A673 (cell line): ENCODE data around the gene TOMM34. TPM values are rescaled to one million over a fixed set of nuclear protein-coding genes. Genes with fewer than 3 reads are reported as not detected.

Experiments used
- BruUV-seq: library from RNA; stranded (reverse); fragments of 400-500 nt; replicated peaks from 2 replicates; lab custom pipeline; 2021; lab: Mats Ljungman, UMichigan
- CTCF ChIA-PET: fragments of 300-600 bp; sonication (Branson Sonifier 250); formaldehyde crosslinking; loops from one replicate; lab custom pipeline; 2022; ENCODE audit warnings: antibody characterized with exemption; lab: Charles Lee
- POLR2A ChIA-PET: fragments of 300-600 bp; sonication (Branson Sonifier 250); formaldehyde crosslinking; loops from one replicate; lab custom pipeline; 2022; ENCODE audit warnings: antibody characterized with exemption; ENCODE audit not compliant: low non-redundant PET; lab: Charles Lee
- DNase-seq: peaks from one replicate; pipeline ENCODE4 v3.0.0-alpha.2; 2015; ENCODE audit warnings: low spot score
- H3K27ac ChIP-seq: fragments of 200-600 bp; sonication (generic); 2 replicates; pipeline ENCODE4 v1.5.1; 2016; ENCODE audit warnings: mixed run types, low read depth, mild to moderate bottlenecking, mixed read lengths, antibody characterized with exemption, low read length; ENCODE audit not compliant: poor library complexity, severe bottlenecking
- H3K27me3 ChIP-seq: fragments of 200-600 bp; sonication (generic); replicated peaks from 2 replicates; pipeline ENCODE4 v1.6.1; 2017; ENCODE audit warnings: mixed run types, low read depth, mild to moderate bottlenecking, mixed read lengths, antibody characterized with exemption, low read length; ENCODE audit not compliant: insufficient read depth, poor library complexity
- H3K36me3 ChIP-seq: fragments of 200-600 bp; sonication (generic); 2 replicates; pipeline ENCODE4 v1.6.1; 2016; ENCODE audit warnings: mixed run types, mild to moderate bottlenecking, mixed read lengths, antibody characterized with exemption, low read length; ENCODE audit not compliant: insufficient read depth, poor library complexity, severe bottlenecking
- H3K4me1 ChIP-seq: fragments of 200-600 bp; sonication (generic); 2 replicates; pipeline ENCODE4 v1.6.1; 2017; ENCODE audit warnings: mixed run types, mild to moderate bottlenecking, mixed read lengths, antibody characterized with exemption, low read length; ENCODE audit not compliant: insufficient read depth, poor library complexity, severe bottlenecking
- H3K4me3 ChIP-seq: fragments of 200-600 bp; sonication (generic); 2 replicates; pipeline ENCODE4 v1.5.1; 2016; ENCODE audit warnings: low read depth, mixed run types, mild to moderate bottlenecking, mixed read lengths, low read length; ENCODE audit not compliant: poor library complexity, severe bottlenecking
- H3K9me3 ChIP-seq: fragments of 200-600 bp; sonication (generic); 2 replicates; pipeline ENCODE4 v1.6.1; 2016; ENCODE audit warnings: mixed run types, low read depth, mild to moderate bottlenecking, mixed read lengths, antibody characterized with exemption, low read length; ENCODE audit not compliant: poor library complexity, severe bottlenecking
- EZH2 ChIP-seq: fragments of 200-600 bp; sonication (generic); IDR thresholded peaks from 2 replicates; pipeline ENCODE4 v1.6.1; 2017; ENCODE audit warnings: borderline replicate concordance, low read depth, mild to moderate bottlenecking, mixed read lengths, antibody characterized with exemption, low read length; ENCODE audit not compliant: poor library complexity, severe bottlenecking
- intact Hi-C: fragments of 100-400 bp; cut with micrococcal nuclease; formaldehyde crosslinking; loops from one replicate; pipeline ENCODE4 v1.10.0; 2022; ENCODE audit not compliant: unreplicated experiment
- total RNA-seq: library from RNA; stranded (reverse); gene quantifications from 2 replicates; pipeline ENCODE4 v1.2.3, GENCODE V29; 2021
- TF ChIP-seq, protein P1 (sequence below): fragments of 300-800, 200-600 bp; sonication (generic); conservative IDR thresholded peaks from 2 replicates; pipeline ENCODE4 v1.5.1; 2017; ENCODE audit warnings: low read depth, mild to moderate bottlenecking, antibody characterized with exemption, low read length, moderate library complexity, mixed read lengths

TOMM34 gene
- total RNA-seq, 1 experiment from 2014 or later: 53.5 TPM

- Histone ChIP-seq H3K4me3 (no peak overlapping the region), H3K9me3 (no peaks in the 10 kb centered on the region), H3K36me3 (peaks cover 22% of the 10 kb centered on the region), H3K4me1 (no peaks in the 10 kb centered on the region), H3K27me3 (no peaks in the 10 kb centered on the region), H3K27ac (no peak overlapping the region)
- TF ChIP-seq, protein P1, sequence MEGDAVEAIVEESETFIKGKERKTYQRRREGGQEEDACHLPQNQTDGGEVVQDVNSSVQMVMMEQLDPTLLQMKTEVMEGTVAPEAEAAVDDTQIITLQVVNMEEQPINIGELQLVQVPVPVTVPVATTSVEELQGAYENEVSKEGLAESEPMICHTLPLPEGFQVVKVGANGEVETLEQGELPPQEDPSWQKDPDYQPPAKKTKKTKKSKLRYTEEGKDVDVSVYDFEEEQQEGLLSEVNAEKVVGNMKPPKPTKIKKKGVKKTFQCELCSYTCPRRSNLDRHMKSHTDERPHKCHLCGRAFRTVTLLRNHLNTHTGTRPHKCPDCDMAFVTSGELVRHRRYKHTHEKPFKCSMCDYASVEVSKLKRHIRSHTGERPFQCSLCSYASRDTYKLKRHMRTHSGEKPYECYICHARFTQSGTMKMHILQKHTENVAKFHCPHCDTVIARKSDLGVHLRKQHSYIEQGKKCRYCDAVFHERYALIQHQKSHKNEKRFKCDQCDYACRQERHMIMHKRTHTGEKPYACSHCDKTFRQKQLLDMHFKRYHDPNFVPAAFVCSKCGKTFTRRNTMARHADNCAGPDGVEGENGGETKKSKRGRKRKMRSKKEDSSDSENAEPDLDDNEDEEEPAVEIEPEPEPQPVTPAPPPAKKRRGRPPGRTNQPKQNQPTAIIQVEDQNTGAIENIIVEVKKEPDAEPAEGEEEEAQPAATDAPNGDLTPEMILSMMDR: no peak
- no peak for TF ChIP-seq EZH2
- intact Hi-C loops: no loop called here
- no TSS peak for BruUV-seq
- no peak for DNase-seq
- CTCF ChIA-PET: interaction anchor here (0.5 kb wide), 1 partner anchor 192 kb away, joined by 3 read pairs; no protein-coding TSS in a partner anchor
- POLR2A ChIA-PET: interaction anchor here (0.6 kb wide), 1 partner anchor 604 kb away, joined by 8 read pairs; no protein-coding TSS in a partner anchor
Observed at GRCh38 chr20:44918761-44919160, 41.4 kb downstream of the TOMM34 start.

DNA sequence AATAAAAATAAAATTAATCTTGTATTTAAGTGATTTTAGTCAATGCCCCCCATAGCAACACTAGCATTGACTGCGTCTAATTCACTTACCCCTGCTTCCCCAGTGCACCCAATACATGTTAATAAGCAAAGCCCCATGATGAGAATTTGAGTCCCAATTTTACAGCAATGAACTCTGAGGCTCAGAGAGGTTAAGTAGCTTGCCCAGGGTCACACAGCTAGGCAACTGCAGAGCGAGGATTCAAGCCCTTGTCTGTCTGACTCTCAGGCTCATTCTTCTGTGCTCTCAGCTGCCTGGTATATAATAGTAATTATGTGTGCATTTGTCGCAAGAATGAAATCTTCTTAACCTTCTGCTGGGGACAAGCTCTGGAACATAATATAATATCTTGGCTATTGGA, 41.9 kb downstream of the TOMM34 start:
- intact Hi-C loops: no loop called here
- no peak overlapping the region for H3K27ac ChIP-seq
- no peaks in the 10 kb centered on the region for H3K4me1 ChIP-seq
- no peaks in the 10 kb centered on the region for H3K27me3 ChIP-seq
- ChIA-PET CTCF (interaction anchor here (0.5 kb wide), 1 partner anchor 193 kb away, joined by 3 read pairs; no protein-coding TSS in a partner anchor), POLR2A (no interaction called here)
- no peak overlapping the region for H3K4me3 ChIP-seq
- BruUV-seq: no TSS peak
- no peaks in the 10 kb centered on the region for H3K9me3 ChIP-seq
- peaks cover 22% of the 10 kb centered on the region for H3K36me3 ChIP-seq
- TF ChIP-seq, protein P1: no peak
- no peak for TF ChIP-seq EZH2
- DNase-seq: no peak

DNA sequence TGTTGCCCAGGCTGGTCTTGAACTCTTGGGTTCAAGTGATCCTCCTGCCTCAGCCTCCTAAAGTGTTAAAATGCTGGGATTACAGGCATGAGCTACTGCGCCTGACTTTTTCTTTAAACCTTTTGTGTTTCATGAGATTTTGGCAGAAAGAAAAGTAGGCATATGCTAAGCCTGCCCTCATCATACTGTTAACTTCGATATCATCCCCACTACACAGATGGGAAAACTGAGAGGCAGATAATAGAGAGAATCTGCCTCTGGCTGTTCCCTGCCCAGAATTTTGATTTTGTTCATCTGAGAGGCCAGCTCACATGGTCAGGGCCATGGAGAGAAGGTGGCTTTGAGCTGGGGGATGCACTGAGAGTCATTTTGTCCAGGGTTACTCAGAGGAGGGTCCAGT, 42.8 kb downstream of the TOMM34 start:
- no peaks in the 10 kb centered on the region for H3K27me3 ChIP-seq
- POLR2A ChIA-PET: interaction anchor here (0.7 kb wide), 1 partner anchor 15 kb away, joined by 3 read pairs; no protein-coding TSS in a partner anchor
- H3K36me3 ChIP-seq: peaks cover 27% of the 10 kb centered on the region
- H3K27ac ChIP-seq: no peak overlapping the region
- TF ChIP-seq, protein P1: no peak
- no peak for TF ChIP-seq EZH2
- BruUV-seq: no TSS peak
- intact Hi-C loops: no loop called here
- CTCF ChIA-PET: no interaction called here
- no peak overlapping the region for H3K4me3 ChIP-seq
- no peak for DNase-seq
- no peaks in the 10 kb centered on the region for H3K4me1 ChIP-seq
- H3K9me3 ChIP-seq: no peaks in the 10 kb centered on the region
